Right lobe of liver (tissue), 4 donors: ENCODE measurements around the gene PEPD.

Experiments used
- CTCF ChIP-seq, 4 donors: fragments of 200-600 bp in 3 of 4; fragments of 450-650 bp in 1 of 4; IDR thresholded peaks; one replicate each; pipeline versions ENCODE4 v1.5.1 to v1.8.0; 2016 to 2022; ENCODE audit warnings: antibody characterized with exemption in 4 of 4, mild to moderate bottlenecking in 2 of 4
- POLR2A ChIP-seq: fragments of 450-650 bp; IDR thresholded peaks from one replicate; pipeline ENCODE4 v1.6.1; 2017; ENCODE audit warnings: antibody characterized with exemption, mild to moderate bottlenecking
- donor health status: DM: no; HTN: no; CAD: no.
- donor health status: DM: no; HTN: no; CAD: no.
- donor health status: DM: no; HTN: yes; CAD: no.

- TF ChIP-seq POLR2A (no peak), CTCF (IDR thresholded peaks at IDR 0.05) (no peak)
These were observed 33.2 kb upstream of the PEPD start for GRCh38 chr19:33554821-33555220.
